GM18502 (cell line): ENCODE results near the gene HOXC9.

ENCODE experiments used
- ATAC-seq: cut with Tn5 transposase; IDR thresholded peaks from one replicate; pipeline ENCODE4 v1.9.1; 2021; ENCODE audit warnings: mild to moderate bottlenecking; ENCODE audit not compliant: unreplicated experiment, poor library complexity

The HOXC9 gene

DNA sequence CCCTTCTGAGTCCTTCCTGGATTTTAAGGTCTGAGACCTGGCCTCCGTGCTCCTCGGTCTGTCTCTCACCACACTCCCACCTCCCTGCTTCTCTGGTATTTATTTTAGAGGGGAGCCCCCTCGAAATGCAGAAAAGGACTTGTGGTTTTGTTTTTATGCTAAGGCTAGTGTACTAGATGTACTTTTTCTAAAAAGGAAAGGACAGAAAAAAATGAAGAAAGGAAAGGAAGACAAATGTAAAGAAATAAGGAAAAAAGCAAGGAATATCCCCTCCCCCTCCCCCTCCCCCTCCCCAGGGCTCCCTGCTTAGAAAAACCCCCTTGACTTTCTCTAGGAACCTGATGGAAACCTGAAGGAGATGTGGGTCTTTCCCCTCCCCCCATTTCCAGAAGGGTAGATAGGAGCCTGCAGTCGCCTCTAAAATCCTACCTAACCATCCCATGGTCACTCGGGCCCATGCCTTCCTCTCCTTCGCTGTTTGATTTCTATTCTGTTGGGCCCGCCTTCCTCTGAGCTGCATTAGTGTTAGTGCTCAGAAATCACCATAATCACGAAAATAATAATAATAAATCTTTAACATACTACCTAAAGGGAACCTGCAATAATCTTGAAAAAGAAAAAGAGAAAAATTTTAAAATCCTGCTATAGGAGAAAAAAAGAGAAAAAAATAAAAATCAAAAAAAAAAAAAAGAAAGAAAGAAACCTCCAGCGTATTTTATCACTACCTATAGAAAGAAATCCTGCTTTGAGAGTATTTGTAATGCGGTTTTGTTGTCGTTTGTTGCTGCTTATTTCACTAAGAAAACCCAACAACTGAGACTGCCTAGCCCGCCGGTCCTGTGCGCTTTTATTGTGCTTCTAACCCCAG is 11.9 kb downstream of the HOXC9 start:
- ATAC-seq, result no peak

DNA sequence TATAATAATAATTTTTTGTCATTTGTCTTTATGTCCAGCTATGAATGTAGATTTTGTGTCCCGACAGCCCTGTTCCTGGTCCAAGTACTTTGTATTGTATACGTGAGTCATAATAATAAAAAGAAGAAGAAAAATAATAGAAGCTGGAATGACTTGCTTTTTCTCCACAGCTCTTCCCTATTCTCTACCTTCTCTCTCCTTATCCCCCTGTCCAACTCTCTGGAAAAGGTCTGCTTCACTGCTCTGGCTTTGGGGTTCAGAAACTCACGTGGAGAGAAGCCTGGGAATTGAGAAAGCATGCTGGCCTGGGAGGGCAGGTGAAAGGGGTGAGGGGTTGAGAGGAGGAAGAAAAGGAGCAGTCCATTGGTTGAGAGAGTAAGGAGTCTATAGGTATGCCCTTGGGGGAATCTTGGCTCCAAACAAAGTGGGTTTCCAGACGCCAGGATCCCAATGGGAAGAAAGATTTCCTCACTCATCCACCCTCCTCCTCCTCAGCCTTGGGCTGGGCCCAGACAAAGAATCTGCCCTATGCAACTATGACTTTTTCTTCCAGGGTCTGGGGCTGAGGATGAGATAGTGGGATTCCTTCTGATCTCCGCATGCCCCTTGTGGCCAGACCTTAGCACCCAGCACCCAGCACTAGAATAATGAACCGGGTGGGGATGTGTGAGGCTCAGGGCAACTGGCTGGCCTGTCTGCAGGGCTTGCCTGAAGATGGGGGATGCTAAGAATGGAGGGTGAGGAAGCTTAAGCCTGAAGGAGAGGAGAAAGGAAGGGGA is 12.9 kb downstream of the HOXC9 start:
- no peak for ATAC-seq

GRCh38 chr12:54014377-54015017 is 14.5 kb downstream of the HOXC9 start:
- ATAC-seq, result no peak

GRCh38 chr12:54015018-54015931 is 15.3 kb downstream of the HOXC9 start:
- no peak for ATAC-seq

DNA sequence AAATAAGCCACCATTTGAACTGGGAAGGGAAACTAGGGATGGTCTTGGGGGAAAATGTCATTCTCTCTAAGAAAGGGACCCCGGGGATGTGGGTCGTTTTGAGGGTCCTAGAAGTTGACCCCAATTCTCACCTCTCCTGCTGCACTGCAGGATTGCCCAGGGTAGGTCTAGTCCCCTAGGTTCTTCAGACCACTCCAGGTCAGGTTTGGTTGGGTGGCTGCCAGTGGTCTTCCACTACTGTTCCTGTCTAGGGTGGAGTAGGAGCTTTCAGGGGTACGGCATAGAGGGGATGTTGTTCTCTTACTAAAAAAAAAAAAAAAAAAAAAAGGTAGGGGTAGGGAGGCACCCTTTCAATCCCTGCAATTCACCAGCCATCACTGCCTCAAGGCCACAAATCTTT is 16.1 kb downstream of the HOXC9 start:
- no peak for ATAC-seq

DNA sequence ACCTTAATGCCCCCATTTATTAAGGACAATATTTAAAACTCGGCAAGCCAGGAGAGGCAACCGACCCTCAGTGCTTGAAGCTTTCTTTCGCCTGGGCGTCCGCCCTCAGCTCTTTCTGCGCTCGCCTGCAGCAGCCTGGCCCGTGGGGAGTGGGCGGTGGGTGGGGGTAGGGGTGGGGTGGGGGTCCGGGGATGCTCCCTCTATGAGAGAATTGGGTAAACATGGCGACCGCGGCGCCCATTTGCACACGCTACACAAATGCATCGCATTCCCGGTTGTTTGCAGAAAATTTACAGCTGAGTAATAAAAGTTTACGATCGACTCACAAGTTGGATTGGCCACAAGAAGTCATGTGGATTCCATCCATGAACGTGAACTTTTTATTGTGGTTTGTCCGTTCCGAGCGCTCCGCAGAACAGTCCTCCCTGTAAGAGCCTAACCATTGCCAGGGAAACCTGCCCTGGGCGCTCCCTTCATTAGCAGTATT is 16.6 kb downstream of the HOXC9 start:
- ATAC-seq, result no peak

DNA sequence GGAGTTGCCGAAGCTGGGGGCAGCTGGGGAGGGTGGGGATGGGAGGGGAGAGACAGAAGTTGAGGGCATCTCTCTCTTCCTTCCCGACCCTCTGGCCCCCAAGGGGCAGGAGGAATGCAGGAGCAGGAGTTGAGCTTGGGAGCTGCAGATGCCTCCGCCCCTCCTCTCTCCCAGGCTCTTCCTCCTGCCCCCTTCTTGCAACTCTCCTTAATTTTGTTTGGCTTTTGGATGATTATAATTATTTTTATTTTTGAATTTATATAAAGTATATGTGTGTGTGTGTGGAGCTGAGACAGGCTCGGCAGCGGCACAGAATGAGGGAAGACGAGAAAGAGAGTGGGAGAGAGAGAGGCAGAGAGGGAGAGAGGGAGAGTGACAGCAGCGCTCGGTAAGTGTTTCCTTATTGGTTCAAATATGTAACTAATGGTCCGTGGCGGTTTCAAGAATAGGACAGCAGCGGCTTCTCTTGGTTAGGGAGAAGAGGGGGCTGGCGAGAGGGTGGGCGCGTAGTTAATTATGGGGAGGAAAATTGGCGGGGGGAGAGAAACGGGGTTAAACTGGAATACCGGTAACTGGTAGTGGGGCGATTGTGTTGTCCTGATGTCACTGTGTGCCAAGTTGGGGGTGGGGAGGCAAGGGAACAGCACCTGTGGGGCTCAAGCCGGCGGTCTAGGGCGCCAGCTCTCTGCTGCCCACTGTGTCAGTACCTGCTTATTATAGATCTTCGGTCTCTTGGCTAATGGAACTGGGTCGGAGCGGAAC is 17.2 kb downstream of the HOXC9 start:
- ATAC-seq, result peak; percentile 35

GRCh38 chr12:54017878-54018467 is 18.0 kb downstream of the HOXC9 start:
- ATAC-seq, result peak; percentile 73

DNA sequence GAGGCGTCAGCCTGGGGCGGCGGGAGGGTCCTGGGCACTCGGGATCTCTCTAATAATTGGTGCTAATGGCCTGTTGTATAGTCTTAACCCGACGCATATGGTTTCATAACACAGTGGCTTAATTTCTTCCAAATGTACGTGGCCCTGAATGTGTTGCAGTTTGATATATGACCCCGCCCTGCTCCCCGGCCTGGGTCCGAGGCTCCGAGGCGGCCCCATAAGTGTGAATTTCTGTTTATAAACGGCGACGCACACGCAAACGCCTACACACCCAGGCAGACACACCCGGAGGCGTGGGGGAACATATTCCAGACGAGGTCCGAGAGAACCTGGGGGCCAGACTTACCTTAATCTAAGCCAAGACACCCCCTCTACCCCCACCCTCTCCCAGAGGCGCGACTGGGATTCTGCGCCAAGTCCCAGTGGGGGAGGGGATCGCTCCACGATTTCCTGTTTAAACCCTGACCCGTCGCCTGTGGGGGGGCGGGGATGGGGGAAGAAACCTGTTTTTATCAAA is 18.6 kb downstream of the HOXC9 start:
- no peak for ATAC-seq

DNA sequence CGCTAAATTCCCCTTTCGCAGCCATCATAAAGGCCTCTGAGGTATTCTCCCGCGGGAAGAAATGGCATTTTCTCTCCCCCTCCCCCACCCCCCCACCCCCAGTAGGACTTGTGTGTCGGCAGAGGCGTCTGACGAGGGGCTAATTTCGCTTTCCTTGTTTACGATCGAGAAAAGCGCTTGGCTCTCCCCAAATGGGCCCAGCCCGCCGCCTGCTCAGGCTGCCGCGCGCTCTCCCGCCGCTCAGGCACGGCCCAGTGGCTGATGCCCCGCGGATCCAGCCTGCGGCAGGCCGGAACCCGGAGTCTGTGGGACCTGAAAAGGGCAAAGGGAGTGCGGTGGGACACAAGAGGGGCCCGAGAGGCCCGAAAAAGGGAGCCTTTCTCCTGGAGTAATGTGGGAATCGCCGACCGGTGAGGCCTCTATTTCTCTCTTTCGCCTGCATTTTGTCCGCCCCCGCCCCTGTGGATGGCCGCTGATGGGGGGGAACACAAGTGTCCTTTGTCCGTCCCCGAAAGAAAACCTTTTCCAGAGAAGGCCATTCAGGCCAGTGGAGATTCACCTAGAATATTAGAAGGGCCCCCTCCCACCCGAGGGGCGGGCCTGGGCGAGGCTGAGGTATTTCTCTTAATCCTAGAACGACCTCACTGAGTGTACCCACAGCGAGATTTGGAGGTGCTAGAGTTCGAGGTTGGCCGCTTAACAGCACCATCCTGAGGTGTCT is 19.3 kb downstream of the HOXC9 start:
- ATAC-seq, result no peak

DNA sequence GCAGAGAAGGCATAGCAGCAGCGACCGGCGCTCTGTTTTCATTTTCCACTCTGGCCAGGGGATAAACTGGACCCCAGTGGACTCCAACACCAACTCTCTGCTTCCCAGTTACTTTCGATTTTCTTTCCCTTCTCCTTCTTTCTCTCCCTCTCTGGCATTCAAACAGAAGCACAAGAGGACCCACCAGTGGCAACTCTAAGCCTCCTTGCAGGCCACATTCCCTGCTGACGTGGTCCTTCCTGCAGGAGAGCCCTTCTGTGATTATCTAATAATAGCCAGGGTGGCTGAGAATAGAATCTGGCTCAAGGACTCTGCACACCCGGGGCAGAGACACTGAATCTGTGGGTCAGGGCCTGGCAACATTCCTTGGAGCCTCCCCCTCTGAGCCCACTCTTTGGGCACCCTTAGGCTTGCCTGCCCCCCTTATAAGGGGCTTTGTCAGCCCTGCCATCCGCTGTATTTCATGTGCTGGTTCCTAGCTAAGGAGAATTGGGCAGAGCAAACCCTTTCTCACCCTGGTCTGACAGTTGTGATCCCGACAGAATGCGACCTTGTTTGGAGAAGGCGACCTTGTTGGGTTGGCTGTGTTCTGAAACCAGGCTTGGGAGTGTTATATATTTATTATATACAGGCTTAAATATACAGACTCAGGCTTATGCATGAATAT is 20.1 kb downstream of the HOXC9 start:
- no peak for ATAC-seq

DNA sequence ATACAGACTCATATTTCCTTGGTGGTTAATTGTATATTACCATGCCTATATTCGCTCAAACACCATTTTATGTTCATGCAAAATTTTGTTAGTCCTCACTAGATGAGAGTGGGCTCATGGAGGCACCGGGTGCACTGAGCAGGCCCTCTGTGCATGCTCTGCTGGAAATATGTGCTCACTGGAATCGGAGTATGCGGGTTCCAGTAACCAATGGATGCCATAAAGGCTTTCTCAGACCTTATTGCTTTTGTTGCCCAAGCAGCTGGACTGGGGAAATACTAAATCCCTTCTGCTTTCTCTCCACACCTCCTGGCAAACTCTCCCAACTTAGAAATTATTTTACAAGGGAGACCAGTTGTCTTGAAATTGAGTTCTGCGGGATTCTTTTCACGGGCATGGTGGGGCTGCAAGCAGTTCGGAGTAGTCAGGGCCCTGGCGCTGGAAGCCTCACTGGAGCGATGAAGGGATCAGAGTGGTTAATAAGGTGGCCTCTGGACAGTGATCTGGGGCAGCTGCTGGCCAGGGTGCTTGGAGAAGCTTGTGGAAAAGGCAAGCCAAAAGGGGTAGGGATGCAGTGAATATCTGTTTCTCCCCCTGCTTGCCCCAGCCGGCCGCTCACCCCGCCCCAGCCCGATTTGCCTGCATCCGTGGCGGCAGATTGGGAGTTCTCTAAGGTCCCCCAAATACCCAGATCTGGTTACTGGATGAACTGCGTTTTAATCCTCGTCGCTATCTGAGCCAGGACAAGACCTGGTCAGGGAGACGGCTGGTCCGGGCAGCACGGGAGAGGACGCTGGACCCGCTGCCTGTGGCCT is 20.8 kb downstream of the HOXC9 start:
- no peak for ATAC-seq

DNA sequence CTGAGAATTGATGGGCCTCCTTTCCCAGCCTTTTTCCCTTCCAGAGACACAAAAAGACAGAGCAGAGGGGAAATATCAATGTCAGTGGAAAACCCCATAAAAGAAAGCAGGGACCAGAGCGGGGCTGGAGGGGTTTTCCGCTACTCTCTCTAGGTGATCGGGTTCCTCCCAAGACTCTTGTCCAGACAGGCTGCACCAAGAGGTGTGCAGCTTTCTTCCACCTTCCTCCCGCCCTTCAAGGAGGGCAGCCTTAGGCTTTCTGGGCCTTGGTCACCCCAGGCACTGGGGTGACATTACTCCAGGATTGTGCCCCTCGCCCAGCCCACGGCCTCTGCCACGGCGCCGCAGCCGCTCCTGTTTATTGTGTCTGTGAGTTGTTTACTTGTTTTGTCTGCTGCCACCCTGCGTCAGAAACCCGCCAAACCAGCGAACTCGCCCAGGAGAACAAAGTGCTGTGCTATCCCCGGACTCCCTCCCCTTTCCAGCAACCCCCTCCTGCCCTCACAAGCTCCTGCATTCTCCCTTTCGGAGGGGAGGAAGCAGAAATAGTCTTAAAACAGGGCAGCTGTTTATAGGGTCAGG is 21.6 kb downstream of the HOXC9 start:
- ATAC-seq, result no peak

DNA sequence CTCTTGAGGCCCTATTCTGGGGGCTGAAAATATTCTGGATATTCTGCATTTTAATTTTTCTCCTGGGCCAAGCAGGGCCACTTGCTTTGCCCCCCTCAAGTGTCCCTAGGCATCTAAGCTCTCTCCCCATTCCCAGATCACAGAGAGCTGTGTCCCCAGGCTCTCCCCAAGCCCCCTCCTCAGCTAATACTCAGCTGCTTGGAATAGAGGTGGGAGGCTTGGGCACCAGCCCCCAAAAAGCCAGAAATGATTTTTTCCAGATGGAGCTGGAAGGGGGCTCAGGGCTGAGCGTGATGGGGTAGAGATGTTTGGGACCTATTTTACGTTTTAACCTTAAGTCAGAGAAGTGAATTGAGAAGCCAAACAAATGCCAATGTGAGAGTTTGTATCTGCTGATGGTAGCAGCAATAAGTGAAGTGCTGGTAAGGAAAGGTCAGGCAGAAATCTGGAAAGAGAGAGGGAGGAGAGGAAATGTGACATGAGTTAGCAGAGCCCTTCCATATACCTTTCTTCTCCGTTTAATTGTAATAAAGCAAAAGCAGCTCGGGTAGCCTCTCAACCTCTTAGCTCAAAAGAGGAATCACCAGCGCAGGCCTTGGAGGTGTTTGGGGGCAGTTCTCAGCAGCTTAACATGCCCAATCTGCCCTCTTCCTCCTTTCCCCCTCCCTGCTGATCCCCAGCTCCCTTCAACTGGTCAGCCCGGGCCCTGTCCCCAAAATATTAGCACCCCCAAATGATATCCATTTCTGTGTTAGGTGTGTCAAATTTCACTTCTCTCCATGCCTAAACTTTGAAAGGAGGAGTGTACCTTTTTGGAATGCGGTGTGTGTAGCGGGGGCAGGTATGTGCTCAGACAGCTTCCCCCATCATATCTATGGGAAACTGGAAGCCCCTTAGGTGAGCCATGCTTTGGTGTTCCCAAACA is 23.3 kb downstream of the HOXC9 start:
- no peak for ATAC-seq

GRCh38 chr12:54024127-54024526 is 24.2 kb downstream of the HOXC9 start:
- no peak for ATAC-seq
